ENCODE data around the gene TNFRSF1B.

Gene TNFRSF1B

DNA sequence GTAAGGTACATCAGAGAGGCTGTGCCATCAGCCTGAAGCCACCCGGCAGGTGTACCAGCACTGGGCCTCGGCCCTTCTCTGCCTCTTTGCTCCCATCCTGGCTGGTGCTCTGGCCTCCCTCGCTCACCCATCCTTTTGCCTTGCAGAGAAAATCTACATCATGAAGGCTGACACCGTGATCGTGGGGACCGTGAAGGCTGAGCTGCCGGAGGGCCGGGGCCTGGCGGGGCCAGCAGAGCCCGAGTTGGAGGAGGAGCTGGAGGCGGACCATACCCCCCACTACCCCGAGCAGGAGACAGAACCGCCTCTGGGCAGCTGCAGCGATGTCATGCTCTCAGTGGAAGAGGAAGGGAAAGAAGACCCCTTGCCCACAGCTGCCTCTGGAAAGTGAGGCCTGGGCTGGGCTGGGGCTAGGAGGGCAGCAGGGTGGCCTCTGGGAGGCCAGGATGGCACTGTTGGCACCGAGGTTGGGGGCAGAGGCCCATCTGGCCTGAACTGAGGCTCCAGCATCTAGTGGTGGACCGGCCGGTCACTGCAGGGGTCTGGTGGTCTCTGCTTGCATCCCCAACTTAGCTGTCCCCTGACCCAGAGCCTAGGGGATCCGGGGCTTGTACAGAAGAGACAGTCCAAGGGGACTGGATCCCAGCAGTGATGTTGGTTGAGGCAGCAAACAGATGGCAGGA is 24.5 kb upstream of the TNFRSF1B start:
- no peak for DNase-seq (ENCODE audit: low read depth)

- no peak for DNase-seq (ENCODE audit: low read depth)
These were observed 23.7 kb upstream of the TNFRSF1B start for GRCh38 chr1:12142891-12143630.

DNA sequence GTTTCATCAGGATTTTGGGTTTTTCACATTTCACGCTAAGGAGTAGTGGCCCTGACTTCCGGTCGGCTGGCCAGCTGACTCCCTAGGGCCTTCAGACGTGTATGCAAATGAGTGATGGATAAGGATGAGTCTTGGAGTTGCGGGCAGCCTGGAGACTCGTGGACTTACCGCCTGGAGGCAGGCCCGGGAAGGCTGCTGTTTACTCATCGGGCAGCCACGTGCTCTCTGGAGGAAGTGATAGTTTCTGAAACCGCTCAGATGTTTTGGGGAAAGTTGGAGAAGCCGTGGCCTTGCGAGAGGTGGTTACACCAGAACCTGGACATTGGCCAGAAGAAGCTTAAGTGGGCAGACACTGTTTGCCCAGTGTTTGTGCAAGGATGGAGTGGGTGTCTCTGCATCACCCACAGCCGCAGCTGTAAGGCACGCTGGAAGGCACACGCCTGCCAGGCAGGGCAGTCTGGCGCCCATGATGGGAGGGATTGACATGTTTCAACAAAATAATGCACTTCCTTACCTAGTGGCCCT is 23.1 kb upstream of the TNFRSF1B start:
- peak; percentile 97 for DNase-seq (ENCODE audit: low read depth)

- DNase-seq (ENCODE audit: low read depth), result no peak
These were observed 22.6 kb upstream of the TNFRSF1B start for GRCh38 chr1:12144236-12144635.

DNA sequence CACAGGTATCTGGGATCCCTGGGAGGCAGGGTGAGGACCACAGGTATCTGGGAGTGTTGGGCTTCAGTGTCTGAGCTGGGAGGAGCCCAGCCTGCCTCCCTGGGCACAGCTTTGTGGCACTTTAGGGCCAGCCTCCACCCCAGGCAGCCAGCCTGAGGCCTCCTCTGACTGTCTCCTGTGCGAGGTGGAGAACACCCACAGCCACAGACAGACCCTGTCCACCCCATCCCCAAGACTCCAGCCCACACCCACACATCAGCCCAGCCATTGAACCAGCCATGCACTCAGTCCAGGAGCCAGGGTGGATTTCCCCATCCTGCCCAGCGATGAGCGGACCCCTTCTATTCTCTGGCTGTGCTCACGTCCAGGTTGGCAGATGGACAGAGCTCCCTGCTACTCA is 21.8 kb upstream of the TNFRSF1B start:
- no peak for DNase-seq (ENCODE audit: low read depth)

- DNase-seq (ENCODE audit: low read depth), result no peak
These were observed 21.0 kb upstream of the TNFRSF1B start for GRCh38 chr1:12145616-12146342.

- no peak for DNase-seq (ENCODE audit: low read depth)
These were observed 20.3 kb upstream of the TNFRSF1B start for GRCh38 chr1:12146343-12147112.

DNA sequence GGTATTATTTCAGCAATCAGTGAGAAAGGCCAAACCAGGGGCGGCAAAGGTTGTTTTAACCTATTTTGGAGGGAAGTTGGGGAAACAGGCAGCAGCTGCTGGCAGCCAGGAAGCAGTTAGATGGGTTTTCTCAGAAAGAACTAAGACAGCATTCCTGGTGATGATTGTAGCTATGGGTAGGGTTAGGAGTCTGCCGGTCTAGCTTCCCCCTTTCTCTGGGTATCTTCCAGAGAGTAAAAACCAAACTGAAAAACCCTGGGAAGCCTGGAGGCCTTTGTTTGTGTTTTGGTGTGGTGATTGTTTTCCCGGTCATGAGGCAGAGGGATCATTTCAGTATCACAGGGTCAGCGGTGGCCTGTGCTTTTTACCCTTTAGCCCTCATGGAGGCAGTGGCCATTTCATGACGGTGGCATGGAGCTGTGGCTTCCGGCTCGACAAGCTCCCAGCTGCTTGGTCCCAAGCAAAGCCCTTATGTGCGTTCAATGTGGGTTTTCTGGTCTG is 19.5 kb upstream of the TNFRSF1B start:
- DNase-seq (ENCODE audit: low read depth), result no peak

DNA sequence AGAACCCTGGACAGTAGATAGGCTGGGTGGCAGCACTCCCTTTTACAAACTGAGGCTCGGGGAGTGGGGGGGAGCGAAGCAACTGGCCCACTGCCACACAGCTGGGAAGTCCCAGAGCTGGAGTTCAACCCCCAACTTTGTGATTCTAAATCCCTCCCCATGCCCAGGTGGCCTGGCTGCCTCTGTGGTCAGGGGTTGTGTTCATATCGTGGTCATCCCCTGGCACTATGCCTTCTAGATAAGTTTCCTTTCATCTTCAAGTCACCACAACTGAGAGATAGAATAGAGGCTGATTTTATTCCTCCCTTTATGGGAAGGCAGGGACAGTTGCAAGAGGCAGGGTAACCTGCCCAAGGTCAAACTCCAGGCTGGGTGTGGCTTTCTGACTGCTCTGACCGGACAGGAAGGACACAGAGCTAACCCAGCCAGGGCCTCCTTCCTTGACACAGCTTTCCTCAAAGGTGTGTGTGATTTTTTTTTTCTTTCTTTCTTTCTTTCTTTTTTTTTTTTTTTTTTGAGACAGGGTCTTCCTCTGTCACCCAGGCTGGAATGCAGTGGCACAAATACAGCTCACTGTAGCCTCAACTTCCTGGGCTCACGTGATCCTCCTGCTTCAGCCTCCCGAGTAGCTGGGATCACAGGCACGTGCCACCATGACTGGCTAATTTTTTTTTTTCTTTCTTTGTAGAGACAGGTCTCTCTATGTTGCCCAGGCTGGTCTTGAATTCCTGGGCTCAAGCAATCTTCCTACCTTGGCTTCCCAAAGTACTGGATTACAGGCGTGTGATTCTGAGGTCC is 18.4 kb upstream of the TNFRSF1B start:
- no peak for DNase-seq (ENCODE audit: low read depth)

DNA sequence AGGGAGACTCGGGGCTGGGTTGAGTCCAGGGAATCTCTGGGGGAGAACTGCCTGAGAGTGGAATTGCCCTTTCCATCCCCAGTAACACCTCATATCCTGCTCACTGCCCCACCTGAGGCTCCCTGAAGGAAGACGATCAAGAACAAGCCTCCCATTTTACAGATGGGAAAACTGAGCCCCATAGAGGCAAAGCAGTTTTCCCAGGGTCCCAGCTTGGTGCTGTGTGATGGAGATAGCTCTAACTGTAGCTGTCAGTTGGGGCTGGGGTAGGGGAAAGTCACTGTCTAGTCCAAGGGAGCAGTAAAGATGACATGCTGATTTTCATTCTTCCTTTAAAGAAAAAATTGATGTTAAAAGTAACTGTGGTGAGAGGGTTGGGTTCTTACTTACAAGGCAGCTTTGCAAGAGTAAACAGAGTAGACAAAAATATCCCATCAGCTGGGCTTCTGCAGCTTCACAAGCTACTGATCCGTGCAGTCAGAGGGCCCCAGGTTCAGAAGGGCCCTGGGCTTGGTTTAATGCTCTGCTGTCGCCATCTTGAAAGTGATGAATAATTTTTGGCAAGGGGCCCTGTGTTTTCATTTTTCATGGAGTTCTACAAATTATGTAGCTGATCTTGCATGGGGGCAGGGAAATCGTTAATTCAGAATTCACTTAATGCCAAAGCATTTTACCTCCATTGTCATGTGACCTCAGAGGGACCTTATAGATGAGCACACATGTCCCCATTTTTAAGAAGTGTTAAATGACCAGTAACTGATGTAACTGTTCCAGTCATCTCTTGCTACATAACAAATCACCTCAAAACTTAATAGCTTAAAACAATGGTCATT is 17.6 kb upstream of the TNFRSF1B start:
- DNase-seq (ENCODE audit: low read depth), result no peak

DNA sequence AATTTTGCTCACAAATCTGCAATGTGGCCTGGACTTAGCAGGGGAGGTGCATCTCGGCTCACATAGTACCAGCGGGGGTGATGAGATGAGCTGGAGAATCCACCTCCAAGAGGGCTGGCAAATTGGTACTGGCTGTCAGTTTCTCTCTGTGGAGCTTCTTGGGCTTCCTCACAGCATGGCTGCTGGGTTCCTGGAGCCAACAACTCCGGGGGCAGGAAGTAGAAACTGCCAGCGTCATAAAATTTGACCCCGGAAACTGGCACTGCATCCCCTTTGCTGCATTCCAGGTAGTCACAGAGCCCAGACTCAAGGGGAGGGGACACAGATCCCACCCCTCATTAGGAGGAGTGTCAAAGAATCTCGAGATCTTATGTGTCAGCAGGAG is 17.0 kb upstream of the TNFRSF1B start:
- DNase-seq (ENCODE audit: low read depth), result no peak

GRCh38 chr1:12150456-12151200 is 16.2 kb upstream of the TNFRSF1B start:
- no peak for DNase-seq (ENCODE audit: low read depth)

DNA sequence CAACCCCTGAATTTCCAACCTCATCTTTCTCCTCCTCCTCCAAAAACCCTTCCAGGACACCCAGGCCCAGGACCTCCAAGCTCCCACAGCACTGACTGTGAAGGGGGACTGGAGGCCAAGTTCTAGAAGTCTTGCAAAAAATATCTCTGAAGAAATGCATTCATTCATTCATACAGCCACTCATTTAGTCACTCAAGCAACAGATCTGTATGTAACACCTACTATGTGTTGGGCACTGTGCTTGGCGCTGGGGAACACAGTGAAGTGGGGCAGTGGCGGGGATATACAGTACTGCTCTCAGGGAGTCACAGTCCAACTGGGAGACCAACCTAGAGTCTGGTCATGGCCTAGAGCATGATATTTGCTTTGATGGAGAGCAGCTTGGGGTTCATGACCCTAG is 15.3 kb upstream of the TNFRSF1B start:
- DNase-seq (ENCODE audit: low read depth), result no peak

DNA sequence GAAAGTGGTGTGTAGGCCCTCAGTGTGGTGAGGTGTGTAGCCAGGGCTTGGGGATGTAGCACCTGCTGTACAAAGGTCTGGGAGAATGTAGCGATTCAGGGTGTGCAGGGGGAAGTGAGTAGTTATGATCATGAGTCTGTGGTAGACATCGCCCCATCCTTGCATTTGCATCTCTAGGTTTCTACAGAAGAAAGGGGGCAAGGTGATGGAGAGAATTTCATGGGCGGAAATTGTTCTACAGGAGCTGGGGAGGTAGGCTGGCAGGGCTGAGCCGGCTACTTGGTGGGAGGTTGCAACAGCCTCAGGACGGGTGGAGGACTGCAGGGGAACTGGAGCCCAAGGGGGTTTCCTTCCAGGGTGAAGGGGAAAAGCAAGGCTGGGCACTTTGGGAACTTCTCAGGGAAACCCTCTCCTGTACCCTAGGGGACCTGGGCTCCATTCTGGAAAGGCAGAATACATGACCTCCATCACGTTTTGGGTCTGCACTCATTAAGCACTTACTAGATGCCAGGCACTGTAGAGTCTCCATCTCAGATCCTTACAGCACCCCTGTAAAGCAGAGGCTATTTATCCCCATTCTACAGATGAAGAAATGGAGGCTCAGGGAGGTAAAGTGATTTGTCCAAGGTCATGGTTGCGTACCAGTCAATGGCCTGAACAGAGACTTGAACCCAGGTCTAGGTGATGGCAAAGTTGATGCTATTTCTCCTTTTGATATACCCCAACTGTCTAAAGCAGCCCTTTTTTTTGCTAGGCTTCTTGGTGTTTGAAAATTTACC is 14.5 kb upstream of the TNFRSF1B start:
- no peak for DNase-seq (ENCODE audit: low read depth)

DNA sequence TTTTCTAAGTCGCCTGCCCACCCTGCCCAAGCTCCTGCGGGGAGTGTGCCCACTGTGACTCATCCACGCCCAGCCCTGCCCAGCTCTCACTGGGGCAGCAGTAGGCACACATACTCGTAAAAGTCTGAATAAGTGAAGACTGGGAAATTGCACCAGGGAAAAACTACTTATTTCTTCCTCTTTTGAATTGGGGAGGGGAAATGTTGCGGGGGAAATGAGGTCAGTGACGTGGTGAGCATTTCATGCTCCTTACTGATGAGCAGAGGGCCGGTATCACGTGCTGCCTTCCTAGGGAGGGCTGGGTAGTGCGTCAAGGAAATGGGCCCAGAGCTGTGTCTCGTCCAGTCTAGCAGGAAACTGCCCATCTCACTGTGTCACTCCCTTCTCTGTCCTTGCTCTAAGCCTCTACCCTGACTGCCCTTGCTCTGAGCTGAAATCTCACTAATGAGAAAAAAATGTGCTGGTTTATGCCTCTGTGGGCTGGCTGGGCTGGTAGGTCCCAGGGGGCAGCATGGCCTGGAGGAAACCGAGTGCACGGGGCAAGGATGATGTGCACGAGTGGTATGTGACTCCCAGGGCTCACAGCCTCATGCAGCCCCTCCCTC is 13.5 kb upstream of the TNFRSF1B start:
- peak; percentile 85 for DNase-seq (ENCODE audit: low read depth)

DNA sequence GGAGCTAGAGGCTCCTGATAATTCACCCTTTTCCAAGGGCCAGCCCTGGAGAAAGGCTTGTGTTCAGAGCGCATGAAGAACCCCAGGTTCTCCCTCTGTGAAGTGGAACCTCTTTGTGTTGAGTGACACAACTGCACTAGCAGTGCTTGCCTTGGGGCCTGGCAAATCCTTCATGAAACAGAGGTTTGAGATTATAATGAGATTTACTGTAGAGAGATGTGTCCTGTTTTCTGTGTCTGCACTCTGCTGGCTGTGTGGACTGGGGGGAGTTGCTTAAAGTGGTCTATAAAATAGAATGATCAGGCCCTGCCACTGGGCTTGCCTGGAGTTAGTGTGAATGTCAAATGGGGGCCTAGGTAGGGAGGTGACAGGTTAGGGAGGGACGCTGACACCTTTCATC is 11.5 kb upstream of the TNFRSF1B start:
- no peak for DNase-seq (ENCODE audit: low read depth)

- no peak for DNase-seq (ENCODE audit: low read depth)
These were observed 9.2 kb upstream of the TNFRSF1B start for GRCh38 chr1:12157366-12158231.

All from HS-5 (cell line).